NCI-H187 treated with DMSO at 0.1 percent for 48 hours (cell line): ENCODE results near the gene IQGAP3.

Experiments
- DNase-seq: peaks from one replicate; lab custom pipeline; 2025; lab: John Stamatoyannopoulos, UW

IQGAP3 gene

DNA sequence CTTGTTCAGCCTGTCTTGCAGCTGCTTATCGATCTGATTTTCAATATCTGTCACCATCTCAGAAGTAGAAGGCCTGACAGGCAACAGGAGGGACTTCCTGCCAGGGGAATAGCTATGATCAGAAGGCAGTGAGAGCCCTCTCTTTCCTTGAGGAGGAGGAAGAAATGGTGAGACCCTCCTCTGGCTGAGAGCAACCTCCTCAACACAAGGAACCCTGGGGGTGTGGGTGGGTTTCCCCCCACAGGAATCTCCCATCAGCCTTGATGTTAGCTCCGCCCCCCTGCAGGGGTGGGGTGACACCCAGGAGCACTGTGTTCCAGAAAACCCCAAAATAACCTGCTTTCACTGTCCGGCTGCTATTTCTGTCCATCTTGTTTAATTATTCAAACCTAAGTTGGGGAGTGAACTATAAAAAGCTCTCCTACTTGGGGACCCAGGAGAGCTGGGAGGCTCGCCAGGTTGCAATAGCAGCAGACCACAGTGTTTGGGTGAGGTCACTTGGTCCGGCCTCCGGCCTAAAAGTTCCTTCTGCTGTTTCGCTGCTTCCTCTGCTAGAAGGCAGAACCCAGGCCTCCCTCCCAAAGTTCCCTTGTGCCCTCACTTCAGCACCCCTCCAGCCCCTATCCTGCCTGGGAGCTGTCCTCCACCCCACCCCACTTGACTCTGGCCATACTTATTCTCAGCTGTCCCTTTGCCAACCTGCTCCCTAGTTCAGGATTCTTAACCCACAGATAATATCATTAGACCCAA lies 64.0 kb downstream of the IQGAP3 start:
- DNase-seq = no peak

- DNase-seq = no peak
Observed at GRCh38 chr1:156506450-156506849, 65.9 kb downstream of the IQGAP3 start.

DNA sequence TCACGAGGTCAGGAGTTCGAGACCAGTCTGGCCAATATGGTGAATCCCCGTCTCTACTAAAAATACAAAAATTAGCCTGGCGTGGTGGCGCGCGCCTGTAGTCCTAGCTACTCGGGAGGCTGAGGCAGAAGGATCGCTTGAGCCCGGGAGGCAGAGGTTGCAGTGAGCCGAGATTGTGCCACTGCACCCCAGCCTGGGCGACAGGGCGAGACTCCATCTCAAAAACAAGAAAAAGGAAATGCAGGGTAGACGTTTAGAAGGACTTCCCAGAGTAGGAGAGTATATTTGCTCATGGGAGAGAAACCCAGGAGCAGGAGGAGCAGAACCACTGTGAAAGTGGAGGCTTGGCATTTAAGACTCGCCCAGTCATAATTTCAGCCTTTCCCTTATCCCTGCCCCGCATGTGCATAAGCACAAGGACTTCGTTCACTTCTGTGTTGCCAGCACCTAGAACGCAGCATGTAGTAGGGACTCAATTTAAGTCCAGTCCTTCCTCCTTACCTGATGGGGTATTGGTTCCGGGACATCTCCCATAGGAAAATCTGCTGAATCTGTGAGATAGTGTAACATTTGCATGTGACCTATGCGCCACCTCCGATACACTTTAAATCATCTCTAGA lies 66.6 kb downstream of the IQGAP3 start:
- DNase-seq = no peak

DNA sequence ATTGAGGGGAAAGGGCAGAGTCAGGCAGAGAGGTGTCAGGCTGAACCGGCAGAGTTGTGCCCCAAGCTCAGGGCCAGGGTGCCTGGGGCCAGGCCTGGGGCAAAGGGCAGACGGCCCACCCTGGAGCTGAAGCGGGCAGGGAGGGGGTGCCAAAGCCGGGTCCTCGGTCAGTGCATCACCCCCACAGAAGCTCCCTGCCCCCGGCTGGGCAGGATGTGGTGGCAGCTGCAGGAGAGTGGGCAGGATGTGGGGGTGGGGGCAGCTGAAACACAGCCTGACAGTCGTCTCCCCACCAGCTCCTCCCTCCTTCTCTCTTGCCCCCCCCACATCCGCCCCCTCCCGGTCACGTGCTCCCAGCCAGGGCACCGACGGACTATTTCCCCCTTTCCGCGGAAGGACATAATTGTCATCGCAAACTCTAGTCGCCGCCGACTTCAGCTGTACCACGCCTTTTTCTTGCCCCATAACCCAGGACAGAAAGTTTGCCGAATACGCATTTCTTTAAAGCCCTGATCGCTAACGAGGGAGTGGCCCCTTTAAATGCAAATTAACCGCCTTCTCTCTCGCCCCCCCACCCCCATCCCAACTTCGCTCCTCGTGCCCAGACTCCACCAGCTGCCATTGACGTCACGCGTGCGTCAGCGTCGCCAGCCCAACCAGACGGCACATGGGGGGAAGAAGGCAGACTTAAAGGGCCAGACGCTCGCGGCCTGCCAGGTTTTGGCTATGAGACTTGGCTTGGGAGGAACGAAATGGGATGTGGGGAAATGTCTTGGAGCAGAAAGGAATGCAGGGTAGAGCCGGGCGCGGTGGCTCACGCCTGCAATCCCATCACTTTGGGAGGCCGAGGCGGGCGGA lies 67.3 kb downstream of the IQGAP3 start:
- DNase-seq = peak; percentile 94

DNA sequence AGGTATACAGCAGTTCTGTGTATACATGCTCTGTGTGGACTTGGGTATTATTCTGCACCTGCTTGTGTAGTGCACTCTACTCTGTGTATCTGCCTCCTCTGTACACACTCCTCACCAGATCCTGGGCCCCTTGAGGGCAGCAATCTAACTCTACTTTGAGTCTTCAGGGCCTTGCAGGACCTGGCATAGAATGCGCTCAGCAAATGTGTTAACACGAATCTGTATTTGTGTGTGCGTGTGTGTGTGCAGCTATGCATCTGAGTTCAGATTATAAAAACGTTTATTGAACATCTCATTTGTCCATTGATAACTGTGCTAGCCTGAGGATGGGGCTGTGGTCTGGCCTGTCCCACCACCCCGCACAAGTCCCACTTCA lies 67.9 kb downstream of the IQGAP3 start:
- DNase-seq = no peak

DNA sequence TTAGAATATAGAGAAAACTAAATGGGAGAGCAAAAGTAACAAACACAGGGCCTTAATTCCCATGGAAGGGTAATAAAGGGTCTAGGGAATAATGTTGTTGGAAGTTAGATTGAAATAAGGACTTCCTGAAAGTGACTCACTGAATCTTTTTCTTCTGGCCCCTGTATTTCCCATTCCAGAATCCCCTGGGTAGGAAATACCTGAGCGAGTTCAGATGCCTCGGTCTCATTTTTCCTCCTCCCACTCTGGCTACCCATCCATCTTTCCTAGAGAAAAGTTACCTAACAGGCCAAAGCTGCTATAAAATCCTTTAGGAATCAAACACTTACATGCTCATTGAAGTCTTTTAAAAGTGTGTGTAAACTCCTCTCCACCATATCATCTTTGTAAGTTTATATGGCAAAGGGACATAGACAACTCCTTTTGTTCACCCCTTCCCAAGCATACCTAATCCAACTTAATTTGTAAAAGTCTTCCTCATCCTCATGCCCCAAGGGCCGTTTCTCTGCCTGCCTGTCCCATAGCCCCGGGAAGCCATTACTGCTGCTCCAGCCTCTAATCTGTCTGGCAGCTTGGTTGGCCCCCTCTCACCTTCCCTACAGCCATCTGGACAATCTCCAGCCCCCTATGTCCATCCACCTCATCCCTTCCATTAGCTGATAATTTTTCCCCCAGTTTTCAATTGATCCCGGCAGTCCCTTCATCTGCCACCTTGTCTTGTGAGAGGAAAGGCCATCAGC lies 68.5 kb downstream of the IQGAP3 start:
- no peak for DNase-seq

DNA sequence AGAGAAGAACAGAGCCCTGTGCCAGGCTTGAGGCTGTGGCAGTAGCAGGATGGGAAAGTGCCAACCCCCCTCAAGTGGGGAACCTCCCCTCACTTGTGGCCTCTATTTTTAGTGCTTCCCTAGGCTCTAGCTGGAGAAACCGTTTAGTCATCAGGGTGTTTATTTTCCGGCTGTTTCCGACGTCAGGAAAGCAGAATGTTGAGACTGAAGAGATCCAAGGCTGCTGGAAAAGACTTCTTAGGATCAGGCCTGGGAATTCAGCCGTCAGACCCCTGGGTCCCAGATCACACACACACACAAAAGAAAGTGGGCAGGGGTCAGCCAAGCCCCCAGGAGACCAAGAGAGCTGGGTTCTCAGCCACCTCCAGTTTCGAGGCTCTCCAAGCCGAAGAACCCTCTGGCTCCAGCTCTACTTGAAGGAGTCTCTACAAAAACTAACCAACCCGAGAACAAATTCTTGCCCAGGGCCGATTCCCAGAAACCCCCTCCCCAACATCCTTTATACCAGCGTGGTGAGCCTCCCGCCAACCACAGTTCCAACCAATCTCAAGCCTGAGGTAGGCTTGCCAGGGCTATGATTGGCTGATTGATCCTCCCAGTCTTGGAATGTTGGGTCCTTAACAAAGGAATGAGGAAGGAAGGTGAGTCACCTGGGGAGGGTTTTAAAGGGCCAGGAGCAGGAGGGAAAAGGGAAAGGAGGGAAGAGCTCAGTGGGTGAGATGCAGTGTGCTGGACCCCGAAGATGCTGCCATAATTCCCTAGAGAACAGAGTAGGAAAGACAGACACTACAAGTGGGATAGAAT lies 69.3 kb downstream of the IQGAP3 start:
- DNase-seq = no peak

DNA sequence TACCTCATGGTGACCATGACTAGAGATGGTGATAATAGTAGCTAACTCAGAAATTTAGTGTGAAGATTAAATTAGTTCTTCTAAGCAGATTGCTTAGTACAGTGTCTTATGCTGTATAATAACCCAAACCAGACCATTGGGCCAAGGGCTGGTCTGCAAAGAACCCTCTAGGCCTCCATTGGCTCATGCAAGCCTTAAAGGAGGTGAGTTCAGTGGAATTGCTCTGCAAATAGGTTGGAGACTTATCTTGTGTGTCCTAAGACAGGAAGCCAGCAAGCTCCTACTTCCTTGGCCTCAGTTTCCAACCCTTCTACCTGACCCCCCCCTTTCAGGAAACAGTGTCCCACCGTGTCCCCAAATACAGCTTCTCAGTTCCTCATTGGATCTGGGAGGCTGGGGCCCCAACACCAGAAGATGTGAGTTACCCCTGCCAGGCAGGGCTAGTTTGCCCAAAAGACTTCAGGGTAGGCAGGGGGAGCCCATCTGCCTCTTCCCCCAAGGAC lies 69.9 kb downstream of the IQGAP3 start:
- DNase-seq = no peak

DNA sequence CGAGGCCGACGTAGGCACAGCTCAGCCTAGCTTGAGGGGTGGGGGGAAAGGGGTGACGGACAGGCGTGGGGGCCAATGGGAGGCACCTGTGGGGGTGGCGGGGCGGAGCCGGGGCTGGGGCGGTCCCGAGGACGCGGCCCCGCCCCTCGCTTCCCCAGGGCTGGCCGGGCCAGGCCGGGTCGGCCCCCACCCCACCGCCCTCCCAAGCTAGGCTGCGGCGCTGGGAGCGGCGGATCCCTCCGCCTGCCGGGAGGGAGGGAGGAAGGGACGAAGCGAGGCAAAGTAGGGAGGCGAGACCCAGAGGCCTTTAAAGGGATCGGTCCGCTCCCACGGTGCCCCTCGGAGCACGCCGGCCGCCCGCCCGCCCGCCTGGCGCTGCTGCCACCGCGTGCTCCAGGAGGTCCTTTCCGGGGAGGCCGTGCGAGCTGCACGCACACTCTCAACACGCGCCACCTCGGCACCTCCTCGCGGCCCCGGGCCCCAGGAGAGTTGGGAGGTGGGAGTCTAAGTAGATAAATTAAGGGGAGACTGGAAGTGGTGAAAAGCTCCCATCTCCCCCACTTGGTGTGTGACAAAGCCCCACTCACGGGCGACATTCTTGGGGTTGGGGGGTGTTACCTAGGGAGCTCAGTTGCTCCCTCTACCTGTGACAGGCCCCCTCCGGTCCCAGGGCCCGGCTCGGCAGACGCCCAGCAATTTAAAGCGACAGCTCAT lies 71.4 kb downstream of the IQGAP3 start:
- peak; percentile 74 for DNase-seq

GRCh38 chr1:156500543-156500792 lies 71.9 kb downstream of the IQGAP3 start, which contains the start of gene MEF2D:
TSS of gene MEF2D (minus strand) at chr1:156500775. CDS start at chr1:156483292, 17,483 bp downstream.
- DNase-seq = no peak

GRCh38 chr1:156499842-156500542 lies 72.4 kb downstream of the IQGAP3 start:
- DNase-seq = no peak

DNA sequence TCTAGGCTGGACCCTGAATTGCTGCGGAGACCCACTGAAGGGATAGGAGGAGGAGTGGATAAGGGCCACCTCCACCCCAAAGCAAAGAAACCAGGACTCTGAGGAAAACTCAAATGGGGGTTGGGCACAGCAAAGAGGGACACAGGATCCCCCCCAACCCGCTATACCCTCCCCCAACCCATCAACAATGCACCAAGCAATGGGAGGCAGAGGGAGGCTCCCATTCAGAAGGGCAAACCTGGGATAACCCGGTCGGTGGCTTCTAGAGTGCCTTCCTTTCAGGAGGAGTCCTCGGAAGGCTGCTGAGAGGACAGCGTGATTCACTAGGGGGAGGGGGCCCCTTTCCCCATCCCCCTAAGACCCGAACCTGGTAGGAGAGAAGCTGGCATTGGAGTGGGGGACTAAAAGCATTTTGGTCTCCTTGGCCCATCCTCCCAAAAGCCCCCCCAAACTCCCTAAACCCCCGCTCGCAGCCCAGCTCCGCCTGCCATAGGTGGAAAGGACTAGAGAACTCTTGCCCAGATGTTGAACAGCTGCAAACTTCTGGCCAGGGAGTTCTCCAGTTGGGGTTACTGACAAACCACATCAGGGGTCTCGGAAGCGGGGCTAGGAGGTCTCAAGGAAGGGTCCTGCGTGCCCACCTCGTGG lies 73.0 kb downstream of the IQGAP3 start:
- DNase-seq = no peak

DNA sequence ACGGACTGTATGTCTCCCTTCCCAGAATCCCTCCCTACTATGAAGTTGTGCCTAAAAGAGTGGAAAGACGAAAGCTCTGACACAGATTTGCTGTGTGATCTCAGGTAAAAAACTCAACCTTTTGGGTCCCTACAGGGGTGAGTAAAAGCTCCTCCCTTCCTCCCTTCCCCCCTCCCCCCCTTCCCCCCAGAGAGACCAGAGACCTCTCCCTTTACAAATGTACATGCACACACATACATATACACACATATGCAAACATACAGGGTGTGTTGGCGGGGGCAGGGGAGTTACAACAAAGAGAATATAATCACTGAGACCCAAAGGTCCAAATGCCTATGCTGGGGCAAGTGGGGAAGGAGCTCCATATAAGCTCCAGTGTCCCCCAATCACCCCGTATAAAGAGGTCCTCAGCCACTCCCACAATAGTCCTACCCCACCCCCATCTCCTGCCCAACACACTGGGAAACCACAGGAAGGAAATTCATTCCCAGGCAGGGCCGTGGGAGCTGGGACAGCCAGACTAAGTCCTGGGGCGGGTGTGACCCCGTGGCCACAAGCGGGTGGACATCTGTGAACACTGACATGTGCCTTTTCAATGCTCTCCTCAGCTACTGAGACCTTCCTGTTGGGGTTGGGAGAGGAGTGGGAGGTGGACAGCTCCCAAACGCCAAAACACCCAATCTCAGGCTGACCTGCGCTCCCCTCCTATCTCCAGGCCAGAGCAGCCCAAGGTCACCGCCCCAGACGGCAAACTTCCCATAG lies 73.8 kb downstream of the IQGAP3 start:
- DNase-seq = no peak

GRCh38 chr1:156497743-156498431 lies 74.5 kb downstream of the IQGAP3 start:
- no peak for DNase-seq

DNA sequence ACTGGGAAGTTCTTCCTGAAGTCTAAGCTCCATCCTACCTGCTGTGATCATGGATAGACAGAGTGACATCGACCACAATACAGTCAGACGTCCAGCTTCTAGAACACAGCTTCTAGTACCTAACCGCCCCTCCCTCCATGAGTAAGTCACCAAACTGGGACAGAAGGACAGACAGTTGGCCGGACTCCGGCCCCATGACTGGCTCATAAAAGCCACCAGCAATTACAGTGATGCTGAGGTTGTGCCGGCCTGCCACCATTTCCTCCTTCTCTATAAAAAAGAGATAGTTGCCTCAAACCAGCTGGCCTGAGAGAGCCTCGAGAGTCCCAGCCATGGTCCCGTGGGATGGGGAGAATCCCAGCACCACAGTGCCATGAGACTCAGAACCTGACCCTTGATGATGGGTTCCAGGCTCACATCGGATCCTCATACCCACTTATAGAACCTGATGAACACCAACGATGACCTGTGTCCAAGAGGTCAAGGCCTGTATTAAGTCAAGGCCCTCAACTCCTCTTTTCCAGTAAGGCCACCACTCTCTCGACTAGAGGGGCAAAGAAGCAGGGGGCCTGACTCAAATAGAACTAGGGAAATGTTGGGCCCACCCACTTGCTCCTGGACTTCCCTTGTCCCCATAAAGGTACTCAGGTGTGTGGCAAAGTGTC lies 75.2 kb downstream of the IQGAP3 start:
- no peak for DNase-seq

GRCh38 chr1:156496211-156496761 lies 76.1 kb downstream of the IQGAP3 start:
- DNase-seq = no peak

- DNase-seq = no peak
Observed at GRCh38 chr1:156495401-156496140, 76.8 kb downstream of the IQGAP3 start.
